Neural cell (in vitro differentiated cells): ENCODE measurements around the gene RNF20.

Experiments
- CTCF ChIP-seq: fragments of 450-650 bp; IDR thresholded peaks from 2 replicates; pipeline ENCODE4 v1.5.1; 2014; ENCODE audit warnings: antibody characterized with exemption, mild to moderate bottlenecking, moderate library complexity; ENCODE audit not compliant: poor library complexity, severe bottlenecking
- EP300 ChIP-seq: fragments of 450-650 bp; conservative IDR thresholded peaks from 2 replicates; pipeline ENCODE4 v1.6.1; 2014; ENCODE audit warnings: antibody characterized with exemption, mild to moderate bottlenecking, moderate library complexity; ENCODE audit not compliant: poor library complexity, severe bottlenecking
- EZH2 ChIP-seq: fragments of 200-600, 300-800 bp; shearing (Covaris generic), sonication (generic); IDR thresholded peaks from 2 replicates; pipeline ENCODE4 v1.6.1; 2014; ENCODE audit warnings: antibody characterized with exemption, low read length, borderline replicate concordance, mild to moderate bottlenecking; ENCODE audit not compliant: insufficient read depth, poor library complexity, severe bottlenecking
- MXI1 ChIP-seq: fragments of 450-650 bp; conservative IDR thresholded peaks from 2 replicates; pipeline ENCODE4 v1.6.1; 2014; ENCODE audit warnings: antibody characterized with exemption, mild to moderate bottlenecking; ENCODE audit not compliant: poor library complexity, severe bottlenecking
- POLR2AphosphoS5 ChIP-seq: IDR thresholded peaks from 2 replicates; pipeline ENCODE4 v1.6.1; 2012
- RAD21 ChIP-seq: fragments of 450-650 bp; conservative IDR thresholded peaks from 2 replicates; pipeline ENCODE4 v1.6.1; 2014; ENCODE audit warnings: antibody characterized with exemption, mild to moderate bottlenecking, moderate library complexity
- REST ChIP-seq: IDR thresholded peaks from 2 replicates; pipeline ENCODE4 v1.6.1; 2012; ENCODE audit warnings: borderline replicate concordance
- TAF1 ChIP-seq: IDR thresholded peaks from 2 replicates; pipeline ENCODE4 v1.6.1; 2012; ENCODE audit warnings: low read depth

- no peak for TF ChIP-seq TAF1
- TF ChIP-seq POLR2AphosphoS5, result no peak
- no peak for TF ChIP-seq CTCF
- TF ChIP-seq EP300, result no peak
- TF ChIP-seq REST, result no peak
- no peak for TF ChIP-seq EZH2
- no peak for TF ChIP-seq RAD21
- no peak for TF ChIP-seq MXI1
Observed at GRCh38 chr9:101508211-101508610, 25.4 kb upstream of the RNF20 start.
